GM18907 (cell line): Measurements from ENCODE around the gene NDC80.
A peak's percentile ranks its signal among the peaks of the same experiment; 100 is the strongest.

Experiments
- ATAC-seq: cut with Tn5 transposase; IDR thresholded peaks from one replicate; pipeline ENCODE4 v1.9.1; 2021; ENCODE audit warnings: mild to moderate bottlenecking, moderate library complexity; ENCODE audit not compliant: unreplicated experiment

NDC80 gene

DNA sequence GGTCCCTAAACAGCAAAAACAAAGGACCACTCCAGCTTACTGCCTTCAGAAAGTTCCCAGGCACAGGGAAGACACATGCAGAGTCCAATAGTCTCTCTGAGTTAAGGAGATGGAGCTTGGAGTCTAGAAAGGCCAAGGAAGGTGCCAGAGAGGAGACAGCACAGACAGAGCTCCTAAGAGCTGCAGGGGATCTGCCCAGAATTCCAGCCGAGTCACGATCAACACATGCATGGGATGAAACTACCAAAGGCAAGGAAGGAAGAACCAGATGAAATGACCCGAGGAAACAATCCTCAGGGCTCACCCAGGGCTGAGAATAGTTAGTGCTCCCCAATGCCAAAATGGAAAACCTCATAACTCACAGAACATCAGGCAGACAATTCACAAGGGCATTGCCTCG is 15.5 kb upstream of the NDC80 start:
- ATAC-seq, result no peak

DNA sequence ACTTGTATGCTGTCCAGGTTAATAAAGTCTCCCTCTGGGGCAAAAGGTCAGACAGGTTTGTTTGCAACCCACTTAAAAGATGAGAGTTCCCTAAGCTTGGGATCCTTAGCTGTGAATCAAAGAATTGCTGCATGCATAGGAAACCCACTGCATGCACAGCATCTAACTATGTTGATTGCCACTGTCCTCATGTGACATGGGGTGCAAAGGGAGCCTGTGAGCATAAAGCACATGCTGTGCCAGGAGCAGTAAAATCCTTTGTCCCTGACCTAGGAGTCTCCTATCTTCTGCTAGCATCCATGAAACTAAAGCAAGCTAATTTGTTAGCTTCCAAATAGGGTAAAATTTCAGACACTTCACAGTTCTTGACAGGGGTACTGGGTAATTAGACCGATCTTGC is 13.8 kb upstream of the NDC80 start:
- ATAC-seq, result no peak

DNA sequence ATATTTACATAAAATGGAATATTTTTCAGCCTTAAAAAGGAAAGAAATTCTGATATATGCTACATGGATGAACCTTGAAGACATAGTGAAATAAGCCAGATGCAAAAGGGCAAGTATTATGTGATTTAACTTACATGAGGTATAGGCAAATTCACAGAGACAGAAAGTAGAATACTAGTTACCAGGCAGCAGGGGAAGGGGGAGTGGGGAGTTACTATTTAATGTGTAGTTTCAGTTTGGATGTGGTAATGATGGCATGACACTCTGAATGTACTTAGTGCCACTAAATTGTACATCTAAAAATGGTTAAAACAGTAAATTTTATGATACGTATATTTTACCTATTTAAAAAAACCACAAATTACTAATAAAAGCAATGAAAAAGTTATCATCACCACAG is 12.1 kb upstream of the NDC80 start:
- peak; percentile 74 for ATAC-seq

- no peak for ATAC-seq
Measured at GRCh38 chr18:2564373-2564772, 7.0 kb upstream of the NDC80 start.

DNA sequence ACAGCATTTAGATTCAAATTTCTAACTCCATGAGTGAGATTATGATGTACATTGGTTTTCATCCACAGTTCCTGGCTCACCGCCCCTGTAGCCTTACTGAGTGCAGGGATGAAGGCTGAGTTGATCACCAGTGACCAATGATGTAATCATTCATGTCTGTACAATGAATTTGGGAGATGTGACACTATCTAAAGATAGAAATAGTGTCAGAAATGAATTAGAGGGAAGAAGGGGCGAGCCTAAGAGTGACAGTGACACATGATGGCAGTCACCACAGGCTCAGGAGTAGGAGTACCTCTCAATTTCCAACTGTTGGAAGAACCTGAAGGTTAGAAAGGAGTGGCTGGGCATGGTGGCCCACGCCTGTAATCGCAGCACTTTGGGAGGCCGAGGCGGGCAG is 3.2 kb upstream of the NDC80 start:
- ATAC-seq, result no peak

GRCh38 chr18:2568605-2569004 is 2.8 kb upstream of the NDC80 start:
- no peak for ATAC-seq

DNA sequence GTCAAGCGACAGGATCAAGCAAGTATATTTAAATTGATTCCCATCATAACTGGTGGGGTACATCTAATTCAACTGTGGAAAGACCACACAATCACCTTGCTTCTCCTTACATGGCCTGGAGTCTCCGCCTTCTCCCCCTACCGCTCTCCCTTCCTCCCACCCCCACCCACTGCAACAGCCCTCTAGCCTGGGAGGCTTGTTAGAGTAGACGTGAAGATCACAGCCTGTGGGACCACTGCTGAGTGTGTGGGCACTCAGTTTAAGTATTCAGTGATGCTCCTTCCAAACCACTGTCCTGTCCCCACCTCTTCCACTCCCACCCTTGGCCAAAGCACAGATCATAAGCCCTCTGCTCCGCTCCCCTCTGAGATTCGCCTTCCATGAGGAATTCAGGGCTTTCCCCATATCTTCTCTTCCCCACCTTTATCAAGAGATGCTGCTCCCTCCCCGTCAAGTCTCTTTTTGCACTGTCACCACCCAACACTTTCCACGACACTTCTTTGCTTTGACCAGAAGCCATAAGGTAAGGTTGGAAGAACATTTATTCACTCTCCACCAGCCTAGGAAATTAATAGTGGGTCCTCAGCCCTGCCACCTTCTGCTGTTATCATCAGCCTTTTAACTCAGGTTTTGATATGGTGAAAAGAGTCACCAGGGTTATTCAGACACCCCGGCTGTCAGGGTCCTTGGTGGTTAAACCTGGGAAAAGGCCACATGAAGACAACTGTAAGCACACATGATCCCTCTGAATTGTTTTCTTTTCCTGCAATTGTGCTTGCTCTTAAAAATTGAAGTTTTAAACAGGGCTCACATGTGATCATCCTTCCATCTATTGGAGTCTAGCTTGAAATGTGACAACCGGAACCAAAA is 1.8 kb upstream of the NDC80 start:
- no peak for ATAC-seq

GRCh38 chr18:2570772-2571199 is 571 bp upstream of the NDC80 start:
- ATAC-seq, result peak; percentile 63

GRCh38 chr18:2572171-2572569 is 813 bp downstream of the NDC80 start:
- peak; percentile 15 for ATAC-seq

GRCh38 chr18:2572892-2573291 is 1.5 kb downstream of the NDC80 start:
- no peak for ATAC-seq

GRCh38 chr18:2573408-2573807 is 2.1 kb downstream of the NDC80 start:
- ATAC-seq, result no peak

GRCh38 chr18:2587788-2588187 is 16.4 kb downstream of the NDC80 start:
- ATAC-seq, result no peak

DNA sequence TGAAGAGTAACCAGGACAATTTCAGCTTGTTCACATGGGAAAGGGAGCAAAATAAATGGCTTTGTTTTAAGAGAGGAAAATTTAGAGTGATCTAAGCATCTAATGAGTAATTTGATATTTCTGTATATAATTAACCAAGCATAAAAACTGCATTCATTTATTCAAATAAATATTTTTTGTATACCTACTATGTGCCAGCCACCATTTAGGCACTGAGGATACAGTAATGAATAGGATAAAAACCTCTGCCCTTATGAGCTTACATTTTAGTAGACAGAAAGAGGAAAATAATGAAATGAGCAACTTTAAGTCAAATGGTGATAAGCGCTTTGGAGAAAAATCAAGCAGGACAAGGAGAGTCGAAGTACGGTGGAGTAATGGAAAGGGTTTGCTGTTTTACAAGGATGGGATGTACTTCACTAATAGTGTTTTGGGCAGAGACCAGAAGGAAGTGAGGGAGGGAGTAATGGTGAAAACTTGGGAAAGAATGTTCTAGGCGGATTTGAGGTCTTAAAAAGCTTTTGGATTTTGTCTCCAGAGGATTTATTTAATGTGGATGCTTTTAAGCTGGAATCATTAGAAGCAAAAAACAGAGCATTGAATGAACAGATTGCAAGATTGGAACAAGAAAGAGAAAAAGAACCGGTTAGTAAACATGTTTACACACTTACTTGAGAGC is 17.4 kb downstream of the NDC80 start:
- ATAC-seq, result no peak

GRCh38 chr18:2589345-2590068 is 18.1 kb downstream of the NDC80 start:
- ATAC-seq, result no peak

- ATAC-seq, result no peak
Measured at GRCh38 chr18:2590303-2590702, 18.9 kb downstream of the NDC80 start.

DNA sequence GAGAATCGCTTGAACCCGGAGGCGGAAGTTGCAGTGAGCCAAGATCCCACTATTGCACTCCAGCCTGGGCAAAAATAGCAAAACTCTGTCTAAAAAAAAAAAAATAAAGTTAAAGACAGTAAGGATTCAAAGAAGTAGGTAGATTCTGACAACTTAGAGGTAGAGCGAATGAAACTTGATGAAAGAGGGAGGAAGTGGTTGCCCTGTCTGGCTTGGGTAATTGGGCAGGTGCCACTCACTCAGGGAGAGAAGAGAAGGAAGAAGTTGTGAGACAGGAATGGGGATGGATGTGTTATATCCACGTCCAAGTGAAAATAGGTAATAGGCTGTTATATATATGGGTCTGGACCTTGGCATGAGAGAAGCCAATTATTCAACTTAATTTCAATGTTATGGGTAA is 26.3 kb downstream of the NDC80 start:
- no peak for ATAC-seq

GRCh38 chr18:2602844-2603243 is 31.5 kb downstream of the NDC80 start:
- ATAC-seq, result no peak

- no peak for ATAC-seq
Measured at GRCh38 chr18:2606335-2606734, 35.0 kb downstream of the NDC80 start.

DNA sequence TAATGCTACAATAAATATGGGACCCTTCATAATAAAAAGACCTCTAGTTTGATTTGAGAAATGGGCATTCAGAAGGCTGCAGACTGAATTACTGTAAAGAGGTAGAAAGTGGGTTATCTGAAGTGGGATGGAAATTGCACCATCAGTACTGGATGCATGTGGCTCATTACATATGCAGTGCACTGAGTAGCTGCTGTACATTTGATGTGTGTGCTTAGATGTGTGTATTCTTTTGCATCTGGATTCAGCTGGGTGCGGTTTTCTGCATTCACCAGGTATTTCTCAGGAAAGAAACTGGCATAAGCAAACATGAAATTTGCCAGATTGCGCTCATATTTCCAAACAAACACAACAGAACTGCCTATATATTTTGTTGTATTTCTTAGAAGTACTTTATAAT is 38.2 kb downstream of the NDC80 start:
- ATAC-seq, result no peak

GRCh38 chr18:2610549-2610948 is 39.2 kb downstream of the NDC80 start:
- no peak for ATAC-seq

DNA sequence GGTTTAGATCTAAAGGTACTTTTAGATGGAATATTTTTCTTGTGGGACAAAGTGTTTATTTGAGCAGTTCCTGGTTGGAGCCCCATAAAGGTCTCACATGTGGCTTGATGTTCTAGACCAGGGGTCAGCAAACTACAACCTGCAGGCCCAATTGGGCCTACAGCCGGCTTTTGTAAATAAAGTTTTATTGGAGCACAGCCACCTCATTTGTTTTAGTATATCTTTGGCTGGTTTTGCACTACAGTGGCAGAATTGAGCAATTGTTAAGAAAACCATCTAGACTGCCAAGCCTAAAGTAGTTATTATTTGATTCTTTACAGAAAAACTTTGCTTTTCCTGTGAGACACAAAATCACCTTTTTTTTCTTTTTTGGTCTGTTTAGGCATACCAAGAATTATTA is 41.6 kb downstream of the NDC80 start:
- ATAC-seq, result no peak
